Skin of body (tissue), 2 donors: ENCODE measurements around the gene LBHD2. TPM values are rescaled to one million over a fixed set of nuclear protein-coding genes. Genes with fewer than 3 reads are reported as not detected.

Source experiments
- DNase-seq: peaks from one replicate; lab custom pipeline; 2025; lab: John Stamatoyannopoulos, UW
- total RNA-seq: library from RNA; depleted of rRNA; stranded (reverse); fragments of >200 nt; gene quantifications from one replicate; pipeline ENCODE4 v1.2.3, GENCODE V29; 2014

Gene LBHD2
- total RNA-seq, 1 donor from 2014 or later = not detected

- DNase-seq = no peak
Observed at GRCh38 chr14:103130017-103130764, 46.2 kb downstream of the LBHD2 start.

DNA sequence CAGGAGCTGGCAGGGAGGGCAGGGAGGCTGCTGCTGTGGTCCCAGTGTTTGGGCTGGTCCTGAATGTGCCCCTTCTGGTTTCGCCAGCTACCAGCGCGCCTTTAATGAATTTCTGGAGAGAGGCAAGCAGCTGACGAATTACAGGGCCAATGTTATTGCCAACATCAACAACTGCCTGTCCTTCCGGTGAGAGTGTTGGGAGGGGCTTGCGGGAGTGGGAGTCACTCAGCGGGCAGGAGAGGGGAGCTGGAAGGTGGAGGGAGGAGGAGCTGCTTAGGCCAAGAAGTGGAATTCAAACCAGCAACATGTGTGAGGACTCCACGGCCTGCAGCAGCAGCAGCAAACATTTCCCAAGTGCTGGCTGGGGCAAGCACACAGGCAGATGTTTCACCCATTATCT is 47.0 kb downstream of the LBHD2 start:
- DNase-seq = no peak

DNA sequence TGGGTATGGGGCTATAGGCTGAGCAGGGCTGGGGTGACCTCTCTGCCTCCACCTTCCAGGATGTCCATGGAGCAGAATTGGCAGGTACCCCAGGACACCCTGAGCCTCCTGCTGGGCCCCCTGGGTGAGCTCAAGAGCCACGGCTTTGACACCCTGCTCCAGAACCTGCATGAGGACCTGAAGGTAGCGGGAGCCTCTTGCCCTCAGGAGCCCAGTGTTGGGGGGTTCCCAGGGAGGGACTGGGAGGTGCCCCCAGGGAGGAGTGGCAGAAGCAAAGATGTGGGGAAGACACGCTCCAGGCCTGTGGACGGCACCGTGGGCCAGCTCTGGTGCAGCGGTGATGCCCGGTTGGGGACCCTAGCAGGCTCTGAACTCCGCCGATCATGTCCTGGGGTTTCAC is 47.6 kb downstream of the LBHD2 start:
- no peak for DNase-seq

GRCh38 chr14:103132381-103133209 is 48.6 kb downstream of the LBHD2 start:
- no peak for DNase-seq

DNA sequence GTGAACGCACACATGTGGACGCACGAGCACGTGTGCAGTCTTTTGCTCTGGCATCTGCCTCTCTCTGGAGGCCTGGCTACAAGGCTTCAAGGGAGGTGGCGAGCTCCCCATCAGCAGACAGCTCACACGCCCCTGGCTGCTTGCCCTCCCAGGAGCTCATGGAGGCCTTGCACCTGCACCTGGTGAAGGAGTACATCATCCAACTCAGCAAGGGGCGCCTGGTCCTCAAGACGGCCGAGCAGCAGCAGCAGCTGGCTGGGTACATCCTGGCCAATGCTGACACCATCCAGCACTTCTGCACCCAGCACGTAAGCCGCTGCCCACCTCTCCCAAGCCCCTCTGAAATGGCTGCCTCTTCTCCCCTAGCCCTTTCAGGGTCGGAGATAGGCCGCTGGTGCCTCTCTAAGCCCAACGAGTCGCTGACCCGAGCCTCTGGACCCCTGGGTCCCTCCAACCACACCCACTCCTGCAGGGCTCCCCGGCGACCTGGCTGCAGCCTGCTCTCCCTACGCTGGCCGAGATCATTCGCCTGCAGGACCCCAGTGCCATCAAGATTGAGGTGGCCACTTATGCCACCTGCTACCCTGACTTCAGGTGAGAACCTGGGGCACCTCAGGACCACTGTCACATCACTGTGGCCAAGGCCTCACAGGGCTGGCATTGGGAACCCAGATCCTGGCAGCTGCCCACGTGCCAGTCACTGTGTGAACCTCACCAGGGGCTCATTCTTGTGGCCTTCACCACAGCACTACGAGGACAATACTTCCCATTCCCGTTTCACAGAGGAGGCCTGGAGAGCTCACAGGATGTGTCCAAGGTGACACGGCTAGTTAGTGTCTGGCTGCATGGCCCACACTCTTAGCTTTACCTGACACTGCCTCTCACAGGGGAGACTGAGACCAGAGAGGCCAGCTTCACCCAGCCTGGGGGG is 49.5 kb downstream of the LBHD2 start:
- no peak for DNase-seq

DNA sequence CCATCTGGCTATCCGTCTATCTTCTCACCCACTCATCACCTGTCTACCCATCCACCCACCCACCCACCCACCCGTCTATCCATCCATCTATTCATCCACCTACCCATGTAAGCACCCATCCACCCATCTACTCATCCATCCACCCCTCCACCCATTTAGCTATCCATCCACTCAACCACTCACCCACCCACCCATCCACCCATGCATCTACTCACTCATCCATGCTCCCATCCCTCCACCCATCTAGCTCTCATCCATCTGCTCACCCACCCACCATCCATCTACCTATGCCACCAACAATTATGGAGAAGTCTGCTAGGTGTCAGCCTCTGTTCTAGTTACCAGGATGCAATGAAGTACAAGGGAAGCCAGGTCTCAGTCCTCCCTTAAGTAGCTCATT is 50.4 kb downstream of the LBHD2 start:
- no peak for DNase-seq

DNA sequence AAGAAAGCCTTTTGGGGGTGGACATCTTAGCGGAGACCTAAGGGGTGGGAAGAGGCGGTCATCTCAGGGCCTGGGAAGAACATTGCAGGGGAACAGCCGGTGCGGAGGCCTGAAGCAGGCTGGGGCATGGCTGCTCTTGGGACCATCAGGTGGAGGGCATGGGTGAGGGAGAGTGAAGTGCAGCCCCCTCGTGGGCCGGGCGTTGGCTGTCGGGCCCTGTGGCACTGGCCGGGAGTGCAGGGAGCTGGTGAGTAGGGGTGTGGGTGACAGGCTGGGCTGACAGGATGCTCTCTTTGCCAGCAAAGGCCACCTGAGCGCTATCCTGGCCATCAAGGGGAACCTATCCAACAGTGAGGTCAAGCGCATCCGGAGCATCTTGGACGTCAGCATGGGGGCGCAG is 50.9 kb downstream of the LBHD2 start:
- no peak for DNase-seq

DNA sequence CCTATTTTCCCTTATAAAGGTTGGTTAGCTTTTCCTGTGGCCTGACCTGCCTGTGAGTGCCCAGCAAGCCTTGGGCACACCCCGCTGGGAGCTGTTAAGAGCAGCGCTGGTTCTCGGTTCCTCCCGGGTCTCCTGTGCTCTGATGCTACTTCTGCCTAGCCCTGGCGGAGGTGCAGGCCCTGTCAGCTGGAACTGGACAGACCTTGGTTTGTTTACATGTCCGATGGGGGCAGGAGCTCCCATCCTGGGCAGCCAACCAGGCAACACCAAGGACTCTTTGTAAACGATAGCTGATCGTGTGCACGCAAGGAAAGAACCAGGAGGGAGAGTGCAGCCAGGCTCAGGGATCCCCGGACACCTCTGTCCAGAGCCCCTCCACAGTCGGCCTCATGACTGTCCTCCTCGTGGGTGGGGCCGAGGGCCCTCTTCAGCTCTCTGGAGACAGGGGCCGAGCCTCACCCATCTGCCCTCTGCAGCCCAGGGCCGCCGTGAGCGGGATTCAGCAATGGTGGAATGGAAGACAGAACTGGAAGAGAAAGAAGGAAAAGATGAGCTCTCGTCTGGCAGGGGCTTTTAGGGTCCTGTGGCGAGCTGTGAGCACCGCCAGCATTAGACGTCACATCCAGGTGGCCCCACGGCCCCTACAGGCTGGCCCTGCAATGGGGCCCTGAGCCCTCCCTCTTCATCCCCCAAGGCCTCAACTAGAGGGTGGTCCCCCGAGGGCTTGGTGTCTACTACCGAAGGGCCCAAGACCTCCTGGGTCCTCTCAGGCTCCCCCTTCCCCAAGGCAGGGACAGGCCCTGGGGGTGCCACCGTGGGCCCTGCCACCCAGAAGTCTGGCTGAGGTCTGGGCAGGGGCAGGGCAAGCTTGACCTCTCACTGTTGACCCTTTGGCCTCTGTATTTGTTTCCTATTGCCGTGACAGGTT is 51.6 kb downstream of the LBHD2 start:
- no peak for DNase-seq

- DNase-seq = no peak
Observed at GRCh38 chr14:103136388-103137271, 52.6 kb downstream of the LBHD2 start.

- DNase-seq = no peak
Observed at GRCh38 chr14:103137689-103138300, 53.8 kb downstream of the LBHD2 start.

DNA sequence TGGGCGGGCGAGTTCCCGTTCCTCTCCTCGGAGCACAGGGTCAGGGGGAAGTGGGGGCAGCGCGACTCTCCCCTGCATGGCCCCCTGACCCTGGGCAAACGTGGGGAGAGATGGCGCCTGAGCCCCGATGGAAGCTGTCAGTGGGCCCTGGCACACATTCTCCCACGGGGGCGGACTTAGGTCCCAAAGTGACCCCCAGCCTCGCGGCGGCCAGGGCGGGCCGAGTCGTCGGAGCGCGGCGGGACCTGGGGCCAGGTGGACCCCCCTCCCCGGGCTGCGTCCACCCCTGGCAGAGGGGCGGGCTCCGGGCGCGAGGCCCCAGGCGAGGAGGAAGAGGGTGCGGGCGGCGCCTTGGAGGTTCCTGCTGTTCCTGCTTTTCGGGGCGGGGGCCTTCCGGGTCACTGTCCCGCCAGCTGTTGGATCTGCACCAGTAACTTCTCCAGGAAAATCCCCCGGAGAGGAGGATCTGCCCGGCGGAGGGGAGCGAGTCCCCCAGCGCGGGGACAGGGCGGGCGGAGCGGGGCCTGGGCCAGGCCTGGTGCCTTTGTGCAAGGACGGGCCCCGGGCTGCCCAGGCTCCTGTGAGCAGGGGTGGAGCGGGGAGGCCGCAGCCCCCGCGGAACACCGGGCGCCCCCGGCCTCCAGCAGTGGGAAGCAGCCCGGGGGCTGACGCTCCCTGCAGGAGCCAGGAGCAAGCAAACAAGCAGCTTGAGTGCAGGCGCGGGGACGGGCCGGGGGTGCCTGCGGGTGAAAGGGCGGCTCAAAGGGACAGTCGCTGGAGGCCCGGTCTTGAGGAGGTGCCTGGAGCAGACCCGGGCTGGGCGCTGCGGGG is 54.5 kb downstream of the LBHD2 start:
- no peak for DNase-seq

DNA sequence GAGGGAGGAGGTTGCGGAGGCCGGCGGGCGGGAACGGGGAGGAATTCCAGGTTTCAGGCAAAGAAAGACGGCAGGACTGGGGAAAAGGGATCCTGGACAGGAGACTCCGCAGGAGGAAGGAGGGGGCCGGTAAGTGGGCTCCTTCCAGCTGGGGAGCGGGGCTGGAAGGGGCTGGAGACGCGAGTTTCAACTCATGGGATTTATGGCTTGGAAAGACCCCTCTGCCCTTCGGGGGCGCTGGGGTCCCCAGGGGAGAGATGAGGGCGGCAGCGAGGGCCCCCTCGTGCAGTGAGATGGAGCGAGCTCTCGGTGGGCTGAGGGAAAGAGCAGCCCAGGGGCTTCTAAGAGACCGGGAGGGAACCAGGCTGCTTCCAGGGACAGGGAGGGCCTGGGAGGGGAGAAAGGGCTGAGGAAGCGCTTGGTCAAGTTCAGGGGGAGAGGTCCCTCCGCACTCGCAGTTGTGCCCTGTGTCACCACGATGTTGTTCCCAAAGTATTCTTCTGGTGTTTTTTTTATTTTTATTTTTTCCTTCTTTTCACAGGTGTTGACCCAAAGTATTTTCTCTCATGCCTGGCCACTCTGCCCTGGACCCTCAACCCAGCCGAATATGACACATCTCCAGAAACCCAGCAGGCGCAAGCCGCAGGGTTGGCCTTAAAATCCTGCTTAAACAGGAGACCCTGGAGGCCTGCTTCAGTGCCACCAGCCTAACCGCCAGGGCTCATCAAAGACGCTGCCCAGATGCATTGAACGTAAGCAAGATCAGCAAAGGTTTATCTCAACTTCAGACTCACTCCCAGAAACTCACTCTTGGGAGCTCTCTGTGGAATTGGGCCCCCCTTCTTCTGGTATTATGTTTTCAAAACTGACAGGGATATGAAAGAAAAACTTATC is 55.4 kb downstream of the LBHD2 start:
- DNase-seq = no peak

Other genes with a start within 250 kb of the LBHD2 start
- gene AMN, start 161.5 kb upstream of the LBHD2 start, total RNA-seq = 4.4 TPM
- gene CDC42BPB, start 26.7 kb upstream of the LBHD2 start, total RNA-seq = 61.6 TPM
- 0.30 TPM for gene EXOC3L4, start 10.5 kb downstream of the LBHD2 start, total RNA-seq
- 41.3 TPM for gene TNFAIP2, start 39.3 kb downstream of the LBHD2 start, total RNA-seq